HG02798 (cell line): ENCODE measurements around the gene BCAR3.

Source experiments
- ATAC-seq: cut with Tn5 transposase; IDR thresholded peaks from one replicate; pipeline ENCODE4 v1.9.1; 2021; ENCODE audit warnings: mild to moderate bottlenecking; ENCODE audit not compliant: unreplicated experiment, poor library complexity

Gene BCAR3

GRCh38 chr1:93681101-93681988 is at the start of gene BCAR3:
BCAR3 (minus strand) TSS chr1:93681837; CDS start chr1:93674930, 6,907 bp downstream.
- ATAC-seq: peak; percentile 78

DNA sequence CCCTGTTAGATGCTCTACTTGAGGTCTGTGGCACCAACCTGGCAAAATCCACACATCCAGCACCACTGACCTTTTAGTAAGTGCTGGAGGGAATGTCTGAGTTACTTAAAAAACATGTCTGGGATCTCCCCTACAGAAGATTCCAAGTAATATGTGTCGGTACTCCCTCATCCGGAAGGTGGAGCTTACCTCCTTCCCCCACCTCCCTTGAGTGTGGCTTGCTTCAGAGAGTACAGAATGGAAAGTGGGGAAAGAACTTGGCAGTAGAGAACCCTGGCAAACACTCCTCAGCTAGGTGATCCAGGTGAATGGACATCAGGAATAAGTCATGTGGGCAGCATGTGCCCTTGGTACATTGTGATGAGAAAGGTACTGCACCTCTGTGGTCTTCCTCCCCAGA is 49.0 kb upstream of the BCAR3 start:
- ATAC-seq: no peak

- ATAC-seq: no peak
These were observed 48.3 kb upstream of the BCAR3 start for GRCh38 chr1:93729906-93730305.

DNA sequence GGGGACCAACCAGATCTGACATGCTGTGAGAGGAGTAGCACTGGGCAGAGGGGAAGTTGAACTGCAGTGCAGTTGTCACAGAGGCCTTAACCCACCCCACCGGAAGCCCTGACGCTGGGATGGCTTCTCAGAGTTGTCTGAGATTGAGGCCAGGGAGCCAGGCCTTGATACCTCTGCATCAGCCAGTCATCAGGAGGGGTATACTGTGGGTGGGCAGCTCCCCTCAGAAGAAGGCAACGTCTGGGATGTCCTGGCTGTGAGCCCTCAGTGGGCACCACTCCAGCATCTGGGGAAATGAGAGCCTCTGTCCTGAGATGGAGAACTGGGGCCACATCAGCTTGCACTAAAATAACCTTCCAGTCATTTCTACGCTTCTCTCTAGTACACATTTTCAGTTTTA is 47.9 kb upstream of the BCAR3 start:
- ATAC-seq: peak; percentile 46

DNA sequence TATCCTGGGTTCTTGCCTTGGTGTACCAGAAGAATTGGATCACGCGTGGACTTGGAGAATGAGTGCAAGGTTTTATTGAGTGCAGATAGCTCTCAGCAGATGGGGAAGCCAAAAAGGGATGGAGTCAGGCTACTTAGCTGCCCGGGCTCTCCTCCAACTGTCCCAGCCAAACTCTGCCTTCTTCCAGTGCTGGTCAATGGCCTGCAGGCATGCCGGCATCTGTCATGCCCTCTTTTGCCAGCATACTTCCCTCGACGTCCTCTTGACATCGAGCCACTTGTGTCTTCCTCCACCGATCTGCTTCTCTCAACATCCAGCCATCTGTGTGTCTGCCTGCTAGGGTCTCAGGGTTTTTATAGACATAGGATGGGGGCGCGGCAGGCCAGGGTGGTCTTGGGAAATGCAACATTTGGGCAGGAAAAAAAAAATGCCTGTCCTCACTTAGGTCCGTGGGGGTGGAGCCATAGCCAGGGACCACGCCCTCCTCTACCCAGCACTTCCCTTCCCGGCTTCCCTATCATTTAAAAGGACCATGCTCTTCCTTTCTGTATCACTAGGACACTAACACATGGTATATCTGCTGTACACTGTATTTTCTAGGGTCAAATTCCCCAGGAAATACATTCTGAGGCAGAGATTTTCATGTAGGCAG is 47.0 kb upstream of the BCAR3 start:
- ATAC-seq: no peak

GRCh38 chr1:93723733-93724270 is 42.2 kb upstream of the BCAR3 start:
- no peak for ATAC-seq

DNA sequence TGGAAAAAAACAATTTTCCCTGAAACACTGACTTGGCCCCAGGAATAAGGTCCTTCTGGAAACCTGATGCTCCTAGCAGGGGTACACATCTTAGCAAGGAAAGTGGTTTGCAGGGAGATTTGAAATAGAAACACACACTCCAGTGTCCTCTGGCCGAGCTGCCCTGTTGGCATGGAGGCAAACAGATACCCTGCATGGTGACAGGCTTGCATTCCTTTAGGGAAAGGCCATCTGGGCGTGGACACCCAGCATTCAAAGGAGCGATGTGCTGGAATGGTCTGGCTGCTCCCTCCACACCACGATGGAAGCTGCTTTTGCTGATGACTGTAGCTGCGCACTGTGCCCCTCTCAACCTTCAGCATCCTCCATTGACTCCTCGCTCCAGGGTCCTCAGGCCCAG is 41.5 kb upstream of the BCAR3 start:
- ATAC-seq: no peak

DNA sequence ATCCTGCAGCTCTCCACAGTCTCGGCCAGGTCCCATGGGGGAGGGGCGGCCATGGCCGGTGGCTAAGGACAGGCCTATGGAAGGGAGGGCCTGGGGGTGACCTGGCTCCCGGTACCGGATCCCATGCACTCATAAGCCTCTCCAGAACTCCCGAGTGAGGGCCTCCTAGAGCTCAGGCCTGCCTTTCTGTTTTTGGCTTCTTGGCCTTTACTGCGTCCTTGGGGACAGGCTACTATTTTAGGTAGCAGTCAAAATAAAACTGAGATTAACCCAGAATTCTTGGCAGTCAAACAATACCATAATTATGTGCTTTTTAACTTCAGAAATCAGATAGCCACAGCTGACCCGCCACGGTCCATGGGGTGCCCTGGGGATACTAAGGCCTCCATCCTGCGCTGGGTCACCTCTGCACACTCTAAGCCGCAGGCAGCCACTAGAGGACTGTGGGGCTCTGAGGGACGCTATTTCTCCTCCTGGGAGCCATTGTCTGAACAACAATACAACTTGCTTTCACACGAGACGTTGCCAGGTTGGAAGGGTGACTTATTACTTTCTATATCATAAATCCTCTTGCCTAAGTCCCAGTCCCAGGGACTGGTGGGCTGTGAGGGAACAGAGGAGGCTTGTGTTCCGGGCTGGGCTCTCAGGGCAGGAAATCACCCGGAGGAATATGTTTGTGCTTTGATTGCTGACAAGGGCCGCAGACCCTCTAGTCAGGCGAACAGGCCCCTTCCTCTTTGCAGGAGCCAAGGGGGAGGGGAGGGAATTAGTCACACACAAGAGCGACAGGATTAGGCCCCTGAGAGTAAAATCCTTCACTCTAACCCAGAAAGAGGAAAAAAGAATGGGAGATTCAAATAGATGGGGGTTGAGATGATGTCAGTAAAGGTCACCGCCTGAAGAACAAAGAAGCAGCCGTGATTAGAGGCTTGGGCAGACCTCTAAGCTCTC is 40.7 kb upstream of the BCAR3 start:
- no peak for ATAC-seq

DNA sequence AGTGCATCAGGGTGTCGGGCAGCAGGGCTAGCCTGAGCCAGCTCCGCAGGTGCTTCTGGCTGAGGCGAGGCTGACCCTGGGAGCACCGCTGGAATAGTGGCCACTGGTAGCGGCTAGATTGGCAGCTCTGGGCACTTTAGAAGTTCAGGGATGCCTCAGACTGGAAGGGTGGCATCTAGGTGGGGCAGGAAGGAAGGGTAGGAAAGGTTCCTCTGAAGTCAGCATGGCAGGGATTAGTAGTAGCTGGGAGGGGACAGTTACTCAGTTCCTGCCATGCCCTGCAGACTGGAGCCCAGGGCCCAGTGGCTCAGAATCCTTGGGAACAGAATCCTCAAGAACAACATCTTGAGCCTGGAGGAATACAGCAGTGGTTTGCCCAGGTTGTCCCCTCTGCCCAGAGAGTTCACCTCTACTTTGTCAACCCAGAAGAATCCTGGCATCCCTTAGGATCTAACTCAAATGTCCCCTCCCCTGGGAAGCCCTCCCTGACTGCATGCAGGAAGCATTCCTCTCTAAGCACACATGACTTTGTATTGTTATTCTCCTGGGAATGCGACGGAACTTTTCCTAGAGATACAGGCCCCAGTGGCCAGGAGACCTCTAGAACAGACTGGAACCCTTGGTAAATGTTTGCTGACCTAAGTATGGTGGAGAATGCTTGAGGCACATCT is 39.5 kb upstream of the BCAR3 start:
- ATAC-seq: no peak

DNA sequence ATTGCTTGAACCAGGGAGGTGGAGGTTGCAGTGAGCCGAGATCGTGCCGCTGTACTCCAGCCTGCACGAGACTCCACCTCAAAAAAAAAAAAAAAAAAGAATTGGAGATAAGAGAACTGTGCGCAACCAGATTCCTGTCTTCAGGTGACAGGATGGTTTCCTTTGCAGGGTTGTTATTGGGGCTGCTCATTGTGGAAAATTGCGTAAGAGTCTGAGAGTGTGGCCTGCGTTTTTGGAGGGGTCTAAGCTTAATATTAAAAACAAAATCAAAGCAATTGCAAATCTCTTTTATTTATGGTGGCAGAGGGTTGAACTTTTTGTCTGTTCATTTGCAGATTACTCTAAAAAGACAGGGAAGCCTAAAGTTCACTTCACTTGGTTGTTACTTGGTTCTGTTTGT is 36.0 kb upstream of the BCAR3 start:
- ATAC-seq: no peak

DNA sequence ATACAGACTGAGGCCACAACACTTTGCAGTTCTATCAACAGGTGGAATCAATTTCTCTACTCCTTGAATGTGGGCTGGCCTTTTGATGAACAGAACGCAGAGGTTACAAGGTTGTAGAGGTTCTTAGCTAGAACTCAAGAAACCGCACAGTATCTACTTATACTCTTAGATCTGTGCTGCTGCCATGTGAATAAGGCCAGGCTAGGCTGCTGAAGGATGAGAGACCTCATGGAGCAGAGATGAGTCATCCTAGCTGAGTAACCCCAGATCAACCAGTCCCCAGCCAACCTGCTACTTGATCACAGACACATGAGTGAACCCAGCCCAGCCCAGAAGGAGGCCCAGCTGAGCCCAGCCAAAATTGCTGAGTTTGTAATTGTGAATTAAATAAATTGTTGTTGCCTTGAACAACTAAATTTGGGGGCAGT is 35.3 kb upstream of the BCAR3 start:
- peak; percentile 69 for ATAC-seq

GRCh38 chr1:93716163-93716562 is 34.5 kb upstream of the BCAR3 start:
- no peak for ATAC-seq

DNA sequence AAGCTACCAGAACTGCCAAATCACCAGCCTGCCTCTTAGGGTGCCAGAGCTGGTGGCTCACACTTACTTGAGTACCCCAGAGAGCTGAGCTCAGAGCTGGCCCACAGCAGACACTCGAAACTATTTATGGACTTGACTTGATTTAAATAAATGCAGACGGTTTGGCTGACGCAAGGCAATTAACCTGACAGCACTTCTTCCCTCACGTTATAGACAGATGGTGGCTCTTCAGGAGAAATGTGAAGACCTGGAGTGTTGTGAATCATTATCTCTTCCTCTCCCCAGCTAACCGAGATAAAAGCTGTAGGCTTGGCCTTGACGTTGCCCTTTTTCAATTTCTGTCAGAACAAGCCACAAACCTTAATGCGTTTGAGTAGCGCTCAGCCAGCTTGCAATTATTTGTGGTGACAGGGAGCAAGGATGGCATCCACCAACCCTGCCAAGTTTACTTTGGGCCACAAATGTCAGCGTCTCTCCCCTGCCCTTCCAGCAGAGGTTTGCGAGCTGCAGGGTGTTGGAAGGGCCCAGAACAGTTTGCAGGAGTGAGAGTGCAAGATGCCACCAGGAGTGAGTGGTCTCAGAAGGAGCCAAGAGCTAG is 34.0 kb upstream of the BCAR3 start:
- peak; percentile 34 for ATAC-seq

DNA sequence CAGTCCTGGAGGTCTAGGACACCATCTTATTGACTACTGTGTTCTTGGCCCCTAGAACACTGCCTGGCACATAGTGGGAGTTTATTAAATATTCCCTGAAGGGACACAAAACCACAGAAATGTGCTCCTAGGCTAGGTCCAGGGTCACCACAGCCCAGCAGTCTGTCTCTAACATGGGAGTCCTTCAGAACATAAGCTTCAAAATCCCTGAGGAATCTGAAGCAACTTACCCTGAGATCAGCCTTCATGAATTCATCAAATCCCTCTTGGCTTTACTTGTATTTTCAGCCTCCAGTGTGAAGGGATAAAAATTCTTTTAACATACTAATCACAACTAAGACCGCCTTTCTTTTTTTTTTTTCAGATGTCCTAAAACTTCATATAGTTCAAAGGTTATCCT is 32.7 kb upstream of the BCAR3 start:
- no peak for ATAC-seq

DNA sequence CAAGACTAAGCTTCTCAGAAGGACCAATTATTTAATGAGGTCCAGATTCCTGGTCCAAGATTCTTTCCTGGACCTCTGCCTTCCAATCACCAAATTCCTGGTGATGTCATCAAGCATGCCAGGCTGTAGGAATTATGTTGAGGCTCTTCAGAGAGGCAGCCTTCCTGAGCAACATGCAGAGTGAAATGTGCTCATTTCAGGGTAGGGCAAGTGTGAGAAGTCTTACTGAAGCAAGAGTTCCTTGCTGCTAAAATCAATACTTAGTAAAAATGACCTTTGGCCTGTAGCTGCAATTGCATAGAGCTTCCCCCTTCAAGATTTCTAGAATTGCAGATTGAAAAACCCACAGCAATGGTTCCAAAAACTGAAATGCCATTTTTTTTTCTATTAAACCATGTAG is 31.7 kb upstream of the BCAR3 start:
- ATAC-seq: no peak

DNA sequence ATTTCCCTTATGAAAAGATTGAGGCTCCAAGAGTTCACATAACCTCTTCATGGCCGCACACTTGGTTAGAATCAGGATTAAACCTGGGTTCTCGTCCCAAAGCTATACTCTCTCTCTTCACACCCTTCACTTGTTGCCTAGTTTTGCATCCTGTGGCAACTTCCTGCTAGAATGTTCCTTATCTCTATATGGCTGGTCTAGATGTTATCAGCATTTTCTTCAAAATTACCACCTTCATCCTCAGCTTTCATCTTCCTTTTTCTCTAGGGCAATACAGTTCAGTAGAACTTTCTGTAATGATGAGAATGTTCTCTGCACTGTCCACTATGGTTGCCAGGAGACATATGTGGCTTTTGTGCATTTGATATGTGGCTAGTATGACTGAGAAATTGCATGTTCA is 31.1 kb upstream of the BCAR3 start:
- no peak for ATAC-seq

- ATAC-seq: no peak
These were observed 29.1 kb upstream of the BCAR3 start for GRCh38 chr1:93710499-93711453.

- ATAC-seq: no peak
These were observed 27.3 kb upstream of the BCAR3 start for GRCh38 chr1:93708734-93709481.
